Right lobe of liver (tissue), 6 donors: ENCODE data around the gene SLC16A12. TPM values are rescaled to one million over a fixed set of nuclear protein-coding genes. Genes with fewer than 3 reads are reported as not detected.
"Not testable (repeated sequence)": the region's sequence is repeated elsewhere in the genome, so short reads cannot be mapped to it uniquely, and the experiment has no call there.

Source experiments
- ATAC-seq, 4 donors: fragments of 200-7000 bp; cut with Tn5 transposase; one replicate each; pipeline ENCODE4 v1.9.1; 2020; ENCODE audit warnings: mild to moderate bottlenecking in 4 of 4, moderate library complexity in 4 of 4
- DNase-seq, 3 donors: peaks; one replicate each; pipeline ENCODE4 v3.0.0-alpha.2; 2020
- H3K27ac ChIP-seq, 3 donors: fragments of 200-600 bp; one replicate each; pipeline ENCODE4 v1.8.0; 2022
- H3K27me3 ChIP-seq, 2 donors: fragments of 200-600 bp; one replicate each; pipeline ENCODE4 v1.8.0; 2022
- H3K36me3 ChIP-seq, 4 donors: fragments of 200-600 bp; sonication (generic) in 1 of 4; one replicate each; pipeline versions ENCODE4 v1.5.1 to v1.8.0; 2017 to 2022; ENCODE audit warnings: control low read depth in 1 of 4
- H3K4me1 ChIP-seq, 4 donors: fragments of 200-600 bp; sonication (generic) in 1 of 4; one replicate each; pipeline versions ENCODE4 v1.5.1 to v1.8.0; 2017 to 2022; ENCODE audit warnings: control low read depth in 1 of 4
- H3K4me3 ChIP-seq, 3 donors: fragments of 200-600 bp; one replicate each; pipeline ENCODE4 v1.8.0; 2022
- H3K9me3 ChIP-seq, 4 donors: fragments of 200-600 bp; sonication (generic) in 1 of 4; one replicate each; pipeline versions ENCODE4 v1.5.1 to v1.8.0; 2017 to 2022; ENCODE audit warnings: control low read depth in 1 of 4
- POLR2A ChIP-seq: fragments of 450-650 bp; IDR thresholded peaks from one replicate; pipeline ENCODE4 v1.6.1; 2017; ENCODE audit warnings: antibody characterized with exemption, mild to moderate bottlenecking
- WGBS: methylation state at CpG from one replicate; pipeline ENCODE4 v1.1.6; 2018; ENCODE audit warnings: low coverage, low lambda C conversion rate; ENCODE audit not compliant: insufficient coverage; ENCODE audit errors: missing lambda C conversion rate; 5-methylcytosine and 5-hydroxymethylcytosine counted together
- intact Hi-C, 2 donors: fragments of 100-400 bp; cut with DNase I; formaldehyde crosslinking; loops; one replicate each; pipeline versions ENCODE4 v1.11.2 to v1.14.1; 2022
- total RNA-seq, 6 experiments: library from RNA; depleted of rRNA in 2 of 6; stranded (reverse); fragments of >200 nt in 2 of 6; fragmentation: NEBNext Ultra II Directional in 3 of 6; extraction: Animal tissue kit (Norgen Biotek cat#: 25700) in 3 of 6; gene quantifications; one replicate each; pipeline versions ENCODE4 v1.1.0 to v1.2.4, GENCODE V29; 2016 to 2023
- TF ChIP-seq, protein P1 (sequence below), 4 donors: fragments of 200-600 bp in 3 of 4; fragments of 450-650 bp in 1 of 4; IDR thresholded peaks; one replicate each; pipeline versions ENCODE4 v1.5.1 to v1.8.0; 2016 to 2022; ENCODE audit warnings: antibody characterized with exemption in 4 of 4, mild to moderate bottlenecking in 2 of 4
- donor health status: DM: no; HTN: yes; CAD: no.
- donor health status: DM: no; HTN: no; CAD: no.
- donor health status: DM: no; HTN: no; CAD: no.
- donor health status: DM: no; HTN: yes; CAD: no.
- donor health status: DM: no; HTN: yes; CAD: no.

Gene SLC16A12
- total RNA-seq, 6 experiments from 2014 or later, result 0.20 to 6.1 (median 0.80) TPM

GRCh38 chr10:89531359-89531758 lies 4.0 kb downstream of the SLC16A12 start:
- TF ChIP-seq POLR2A, result no peak
- TF ChIP-seq, protein P1, sequence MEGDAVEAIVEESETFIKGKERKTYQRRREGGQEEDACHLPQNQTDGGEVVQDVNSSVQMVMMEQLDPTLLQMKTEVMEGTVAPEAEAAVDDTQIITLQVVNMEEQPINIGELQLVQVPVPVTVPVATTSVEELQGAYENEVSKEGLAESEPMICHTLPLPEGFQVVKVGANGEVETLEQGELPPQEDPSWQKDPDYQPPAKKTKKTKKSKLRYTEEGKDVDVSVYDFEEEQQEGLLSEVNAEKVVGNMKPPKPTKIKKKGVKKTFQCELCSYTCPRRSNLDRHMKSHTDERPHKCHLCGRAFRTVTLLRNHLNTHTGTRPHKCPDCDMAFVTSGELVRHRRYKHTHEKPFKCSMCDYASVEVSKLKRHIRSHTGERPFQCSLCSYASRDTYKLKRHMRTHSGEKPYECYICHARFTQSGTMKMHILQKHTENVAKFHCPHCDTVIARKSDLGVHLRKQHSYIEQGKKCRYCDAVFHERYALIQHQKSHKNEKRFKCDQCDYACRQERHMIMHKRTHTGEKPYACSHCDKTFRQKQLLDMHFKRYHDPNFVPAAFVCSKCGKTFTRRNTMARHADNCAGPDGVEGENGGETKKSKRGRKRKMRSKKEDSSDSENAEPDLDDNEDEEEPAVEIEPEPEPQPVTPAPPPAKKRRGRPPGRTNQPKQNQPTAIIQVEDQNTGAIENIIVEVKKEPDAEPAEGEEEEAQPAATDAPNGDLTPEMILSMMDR (IDR thresholded peaks at IDR 0.05), result no peak
- WGBS, result 61% methylated on average over 2 of the region's 3 CpGs
- no peak for ATAC-seq
- intact Hi-C loops, result no loop called here
- DNase-seq, result no peak
- H3K36me3 ChIP-seq, result no peaks in the 10 kb centered on the region
- H3K9me3 ChIP-seq, result no peaks in the 10 kb centered on the region
- H3K27me3 ChIP-seq, result no peaks in the 10 kb centered on the region
- peaks cover 0 to 11% (median 0%) of the 10 kb centered on the region in 4 donors for H3K4me1 ChIP-seq
- no peak overlapping the region for H3K27ac ChIP-seq
- no peak overlapping the region for H3K4me3 ChIP-seq

GRCh38 chr10:89529711-89530110 lies 5.7 kb downstream of the SLC16A12 start:
- intact Hi-C loops, DNase-seq, H3K4me3 ChIP-seq, ATAC-seq, H3K4me1 ChIP-seq, H3K36me3 ChIP-seq, H3K27ac ChIP-seq, H3K9me3 ChIP-seq, H3K27me3 ChIP-seq: not testable (repeated sequence)
- WGBS, result 92% methylated on average over 5 of the region's 6 CpGs

- ATAC-seq (no peak), DNase-seq (no peak)
- WGBS, result 66% methylated on average over 4 of the region's 4 CpGs
- no peak for TF ChIP-seq POLR2A
- TF ChIP-seq, protein P1 (IDR thresholded peaks at IDR 0.05), result no peak
- Histone ChIP-seq H3K4me1 (no peaks in the 10 kb centered on the region), H3K27ac (no peak overlapping the region), H3K9me3 (no peaks in the 10 kb centered on the region), H3K4me3 (no peak overlapping the region), H3K27me3 (no peaks in the 10 kb centered on the region), H3K36me3 (no peaks in the 10 kb centered on the region)
- intact Hi-C loops, result no loop called here
These were observed 9.0 kb downstream of the SLC16A12 start for GRCh38 chr10:89526358-89526757.

- H3K36me3 ChIP-seq, result no peaks in the 10 kb centered on the region
- H3K4me3 ChIP-seq, result no peak overlapping the region
- TF ChIP-seq, protein P1 (IDR thresholded peaks at IDR 0.05), result no peak
- TF ChIP-seq POLR2A, result no peak
- no peak overlapping the region for H3K27ac ChIP-seq
- ATAC-seq (no peak), DNase-seq (no peak)
- 69% methylated on average over 5 of the region's 5 CpGs for WGBS
- intact Hi-C loops, result no loop called here
- no peaks in the 10 kb centered on the region for H3K27me3 ChIP-seq
- no peaks in the 10 kb centered on the region for H3K9me3 ChIP-seq
- no peaks in the 10 kb centered on the region for H3K4me1 ChIP-seq
These were observed 9.8 kb downstream of the SLC16A12 start for GRCh38 chr10:89525556-89525955.

DNA sequence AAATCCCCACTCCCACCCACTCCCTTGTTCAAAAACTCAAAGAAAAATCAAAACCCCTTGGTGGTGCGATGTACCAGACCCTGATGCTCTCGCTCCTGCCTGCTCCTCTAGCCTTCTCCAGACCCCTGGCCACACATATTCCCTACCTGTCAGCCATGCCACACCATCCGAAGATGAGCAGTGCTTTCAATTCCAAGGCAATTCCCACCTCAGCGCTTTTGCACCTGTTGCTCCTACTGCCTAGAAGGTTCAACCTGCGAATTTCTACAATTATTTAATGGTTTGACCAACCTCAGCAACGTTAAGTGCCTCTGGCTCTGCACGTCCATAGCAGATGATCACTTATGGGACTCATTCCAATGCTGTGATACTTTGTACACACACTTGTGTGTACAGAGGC lies 11.1 kb downstream of the SLC16A12 start:
- Histone ChIP-seq H3K27me3 (no peaks in the 10 kb centered on the region), H3K4me3 (no peak overlapping the region), H3K27ac (no peak overlapping the region), H3K4me1 (no peaks in the 10 kb centered on the region), H3K9me3 (no peaks in the 10 kb centered on the region), H3K36me3 (no peaks in the 10 kb centered on the region)
- no peak for TF ChIP-seq POLR2A
- TF ChIP-seq, protein P1 (IDR thresholded peaks at IDR 0.05), result no peak
- ATAC-seq (no peak), DNase-seq (no peak)
- intact Hi-C loops, result no loop called here
- WGBS, result 86% methylated on average over 7 of the region's 7 CpGs
